Calu3 (cell line): ENCODE results near the gene TESK1. TPM values are rescaled to one million over a fixed set of nuclear protein-coding genes. Genes with fewer than 3 reads are reported as not detected.

Source experiments
- BruUV-seq: library from RNA; stranded (reverse); fragments of 400-500 nt; replicated peaks from 2 replicates; lab custom pipeline; 2021; lab: Mats Ljungman, UMichigan
- CTCF ChIA-PET: fragments of 300-600 bp; sonication (Branson Sonifier 250); formaldehyde crosslinking; loops from one replicate; lab custom pipeline; 2022; ENCODE audit warnings: antibody characterized with exemption; lab: Charles Lee
- DNase-seq: peaks from one replicate; pipeline ENCODE4 v3.0.0; 2022
- H3K27ac Mint-ChIP-seq: one replicate; pipeline ENCODE4 v1.8.0; 2022; ENCODE audit warnings: mixed read lengths; ENCODE audit not compliant: unreplicated experiment
- H3K27me3 Mint-ChIP-seq: one replicate; pipeline ENCODE4 v1.8.0; 2022; ENCODE audit warnings: mixed read lengths; ENCODE audit not compliant: unreplicated experiment
- H3K36me3 Mint-ChIP-seq: one replicate; pipeline ENCODE4 v1.8.0; 2022; ENCODE audit warnings: mild to moderate bottlenecking, moderate library complexity, mixed read lengths; ENCODE audit not compliant: insufficient read depth, unreplicated experiment
- H3K4me1 Mint-ChIP-seq: one replicate; pipeline ENCODE4 v1.8.0; 2022; ENCODE audit warnings: mild to moderate bottlenecking, low read depth, mixed read lengths; ENCODE audit not compliant: unreplicated experiment
- H3K4me3 Mint-ChIP-seq: one replicate; pipeline ENCODE4 v1.8.0; 2022; ENCODE audit warnings: mild to moderate bottlenecking, low read depth, moderate library complexity, mixed read lengths; ENCODE audit not compliant: unreplicated experiment
- H3K9me3 Mint-ChIP-seq: one replicate; pipeline ENCODE4 v1.8.0; 2022; ENCODE audit warnings: low read depth, mixed read lengths; ENCODE audit not compliant: unreplicated experiment
- intact Hi-C: fragments of 100-400 bp; cut with micrococcal nuclease; formaldehyde crosslinking; loops from one replicate; pipeline ENCODE4 v1.10.0; 2022; ENCODE audit not compliant: unreplicated experiment
- total RNA-seq: library from RNA; stranded (reverse); gene quantifications from 2 replicates; pipeline ENCODE4 v1.2.3, GENCODE V29; 2022
- TF ChIP-seq, protein P1 (sequence below): fragments of 200-600 bp; IDR thresholded peaks from one replicate; pipeline ENCODE4 v1.8.0; 2022; ENCODE audit warnings: antibody characterized with exemption; ENCODE audit not compliant: unreplicated experiment

Gene TESK1
- total RNA-seq, 1 experiment from 2014 or later: 24.6 TPM

GRCh38 chr9:35646533-35647265 is 41.6 kb downstream of the TESK1 start:
- peak overlapping the region; percentile 84 for H3K4me3 Mint-ChIP-seq
- peaks cover 22% of the 10 kb centered on the region for H3K27me3 Mint-ChIP-seq
- intact Hi-C loops: no loop called here
- peak overlapping the region; percentile 89 for H3K27ac Mint-ChIP-seq
- no TSS peak for BruUV-seq
- CTCF ChIA-PET: interaction anchor here (0.6 to 1.6 kb wide), 8 partner anchors 11 to 887 kb away, joined by 3 to 7 read pairs (median 5); partner anchors contain the start of genes CCDC107, CREB3, RMRP and TLN1
- TF ChIP-seq, protein P1, sequence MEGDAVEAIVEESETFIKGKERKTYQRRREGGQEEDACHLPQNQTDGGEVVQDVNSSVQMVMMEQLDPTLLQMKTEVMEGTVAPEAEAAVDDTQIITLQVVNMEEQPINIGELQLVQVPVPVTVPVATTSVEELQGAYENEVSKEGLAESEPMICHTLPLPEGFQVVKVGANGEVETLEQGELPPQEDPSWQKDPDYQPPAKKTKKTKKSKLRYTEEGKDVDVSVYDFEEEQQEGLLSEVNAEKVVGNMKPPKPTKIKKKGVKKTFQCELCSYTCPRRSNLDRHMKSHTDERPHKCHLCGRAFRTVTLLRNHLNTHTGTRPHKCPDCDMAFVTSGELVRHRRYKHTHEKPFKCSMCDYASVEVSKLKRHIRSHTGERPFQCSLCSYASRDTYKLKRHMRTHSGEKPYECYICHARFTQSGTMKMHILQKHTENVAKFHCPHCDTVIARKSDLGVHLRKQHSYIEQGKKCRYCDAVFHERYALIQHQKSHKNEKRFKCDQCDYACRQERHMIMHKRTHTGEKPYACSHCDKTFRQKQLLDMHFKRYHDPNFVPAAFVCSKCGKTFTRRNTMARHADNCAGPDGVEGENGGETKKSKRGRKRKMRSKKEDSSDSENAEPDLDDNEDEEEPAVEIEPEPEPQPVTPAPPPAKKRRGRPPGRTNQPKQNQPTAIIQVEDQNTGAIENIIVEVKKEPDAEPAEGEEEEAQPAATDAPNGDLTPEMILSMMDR: peak; percentile 70
- no peaks in the 10 kb centered on the region for H3K9me3 Mint-ChIP-seq
- H3K4me1 Mint-ChIP-seq: peaks cover 12% of the 10 kb centered on the region
- peak; percentile 89 for DNase-seq
- H3K36me3 Mint-ChIP-seq: peaks cover 12% of the 10 kb centered on the region

GRCh38 chr9:35649431-35650340 is 44.6 kb downstream of the TESK1 start:
- no peak overlapping the region for H3K27ac Mint-ChIP-seq
- CTCF ChIA-PET: interaction anchor here (1.1 kb wide), 1 partner anchor 15 kb away, joined by 3 read pairs; the partner anchor contains the start of gene ARHGEF39
- no TSS peak for BruUV-seq
- H3K36me3 Mint-ChIP-seq: peaks cover 12% of the 10 kb centered on the region
- intact Hi-C loops: no loop called here
- DNase-seq: no peak
- H3K4me1 Mint-ChIP-seq: peaks cover 12% of the 10 kb centered on the region
- no peaks in the 10 kb centered on the region for H3K9me3 Mint-ChIP-seq
- TF ChIP-seq, protein P1: no peak
- H3K27me3 Mint-ChIP-seq: peaks cover 22% of the 10 kb centered on the region
- no peak overlapping the region for H3K4me3 Mint-ChIP-seq

GRCh38 chr9:35650341-35651158 is 45.5 kb downstream of the TESK1 start, which contains the start of gene SIT1:
TSS of gene SIT1 (minus strand) at chr9:35650931. CDS start at chr9:35650853, 78 bp downstream.
- CTCF ChIA-PET: no interaction called here
- no peak within 1 kb of the TSS for H3K27ac Mint-ChIP-seq
- H3K4me1 Mint-ChIP-seq: peaks cover 12% of the 10 kb centered on the region
- intact Hi-C loops: no loop called here
- peaks cover 22% of the 10 kb centered on the region for H3K27me3 Mint-ChIP-seq
- no peak for DNase-seq
- TF ChIP-seq, protein P1: no peak
- H3K9me3 Mint-ChIP-seq: no peaks in the 10 kb centered on the region
- no peak within 1 kb of the TSS for H3K4me3 Mint-ChIP-seq
- BruUV-seq: no TSS peak
- H3K36me3 Mint-ChIP-seq: peaks cover 12% of the 10 kb centered on the region
